Endodermal cell (in vitro differentiated cells): ENCODE data around the gene SMG9. TPM values are rescaled to one million over a fixed set of nuclear protein-coding genes. Genes with fewer than 3 reads are reported as not detected.

Experiments used
- DNase-seq: peaks from one replicate; pipeline ENCODE4 v3.0.0-alpha.2; 2017
- H3K27ac ChIP-seq: 2 replicates; pipeline ENCODE4 v1.5.1; 2013; ENCODE audit warnings: mild to moderate bottlenecking, low read depth, low read length, moderate library complexity
- H3K27me3 ChIP-seq: 2 replicates; pipeline ENCODE4 v1.6.1; 2013; ENCODE audit warnings: mild to moderate bottlenecking, low read length, moderate library complexity; ENCODE audit not compliant: insufficient read depth, control insufficient read depth, poor library complexity, severe bottlenecking
- H3K36me3 ChIP-seq: 2 replicates; pipeline ENCODE4 v1.7.0; 2013; ENCODE audit warnings: mild to moderate bottlenecking, low read length, moderate library complexity; ENCODE audit not compliant: control insufficient read depth, insufficient read depth
- H3K4me1 ChIP-seq: one replicate; pipeline ENCODE4 v1.7.0; 2013; ENCODE audit warnings: low read length; ENCODE audit not compliant: control insufficient read depth, insufficient read depth
- H3K4me3 ChIP-seq: 2 replicates; pipeline ENCODE4 v1.5.1; 2013; ENCODE audit warnings: mild to moderate bottlenecking, low read length, moderate library complexity
- H3K9ac ChIP-seq: 2 replicates; pipeline ENCODE4 v1.6.1; 2013; ENCODE audit warnings: mild to moderate bottlenecking, low read length, moderate library complexity; ENCODE audit not compliant: poor library complexity, severe bottlenecking; ENCODE audit errors: extremely low read depth
- H3K9me3 ChIP-seq: 2 replicates; pipeline ENCODE4 v1.6.1; 2013; ENCODE audit warnings: mild to moderate bottlenecking, low read length, moderate library complexity; ENCODE audit not compliant: control insufficient read depth
- H3K27ac Mint-ChIP-seq: 2 replicates; pipeline ENCODE4 v1.8.0; 2020; ENCODE audit warnings: mixed read lengths
- H3K27me3 Mint-ChIP-seq: 2 replicates; pipeline ENCODE4 v1.8.0; 2021; ENCODE audit warnings: mild to moderate bottlenecking, mixed read lengths; ENCODE audit not compliant: insufficient read depth
- H3K36me3 Mint-ChIP-seq: 2 replicates; pipeline ENCODE4 v1.8.0; 2020; ENCODE audit warnings: low read depth, mixed read lengths
- H3K4me1 Mint-ChIP-seq: 2 replicates; pipeline ENCODE4 v1.8.0; 2020; ENCODE audit warnings: mixed read lengths
- H3K4me3 Mint-ChIP-seq: 2 replicates; pipeline ENCODE4 v1.8.0; 2020; ENCODE audit warnings: mild to moderate bottlenecking, moderate library complexity, mixed read lengths
- H3K9me3 Mint-ChIP-seq: 2 replicates; pipeline ENCODE4 v1.8.0; 2020; ENCODE audit warnings: mild to moderate bottlenecking, mixed read lengths
- WGBS, 2 experiments: methylation state at CpG; one replicate each; pipeline versions ENCODE4 v1.1.5 to v1.1.7; 2013; ENCODE audit warnings: missing lambda C conversion rate in 2 of 2, mixed read lengths in 1 of 2; ENCODE audit not compliant: insufficient coverage in 1 of 2, insufficient read length in 1 of 2; 5-methylcytosine and 5-hydroxymethylcytosine counted together
- total RNA-seq, 2 donors: library from RNA; stranded (reverse); fragmentation: NEBNext Ultra II Directional in 1 of 2; extraction: Animal tissue kit (Norgen Biotek cat#: 25700) in 1 of 2; gene quantifications; 2 replicates in 1 of 2; 3 replicates in 1 of 2; pipeline ENCODE4 v1.2.1, GENCODE V29; 2021
- TF ChIP-seq, protein P1 (sequence below): fragments of 200-600 bp; sonication (generic); conservative IDR thresholded peaks from 2 replicates; pipeline ENCODE4 v1.5.0; 2021; ENCODE audit warnings: antibody characterized with exemption, mild to moderate bottlenecking

SMG9 gene
- total RNA-seq, 2 donors from 2014 or later, result 44.6 to 53.8 TPM

DNA sequence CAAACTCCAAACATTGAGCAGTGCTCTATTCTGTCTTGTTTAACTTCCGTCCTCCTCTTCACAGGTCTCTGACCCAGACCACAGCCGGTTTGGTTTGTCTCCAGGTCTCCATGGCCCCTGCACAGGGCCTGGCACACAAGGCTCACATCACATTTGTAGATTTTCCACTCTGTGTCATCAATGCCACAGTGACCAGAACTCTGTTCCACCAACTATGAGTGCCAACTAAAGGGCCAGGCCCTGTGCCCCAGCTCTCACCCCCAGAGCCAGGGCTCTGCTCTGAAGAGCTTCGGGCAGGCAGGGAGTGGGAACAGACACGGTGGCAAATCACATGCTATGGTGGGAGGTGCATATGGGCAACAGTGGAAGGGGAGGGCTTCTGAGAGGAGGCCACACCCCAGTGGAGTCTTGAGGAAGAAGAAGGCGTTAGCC, 16.0 kb downstream of the SMG9 start:
- no peak overlapping the region for H3K4me3 ChIP-seq
- H3K9ac ChIP-seq, result no peak overlapping the region
- H3K36me3 ChIP-seq, result peaks cover 73% of the 10 kb centered on the region
- Mint-ChIP-seq H3K9me3 (no peaks in the 10 kb centered on the region), H3K4me3 (no peak overlapping the region), H3K36me3 (peaks cover 78% of the 10 kb centered on the region), H3K27me3 (no peaks in the 10 kb centered on the region), H3K4me1 (peaks cover 22% of the 10 kb centered on the region), H3K27ac (peak overlapping the region; percentile 3)
- WGBS, 2 experiments, result 49 to 76% methylated on average over 2 to 5 of the region's 5 CpGs
- no peak overlapping the region for H3K27ac ChIP-seq
- TF ChIP-seq, protein P1, sequence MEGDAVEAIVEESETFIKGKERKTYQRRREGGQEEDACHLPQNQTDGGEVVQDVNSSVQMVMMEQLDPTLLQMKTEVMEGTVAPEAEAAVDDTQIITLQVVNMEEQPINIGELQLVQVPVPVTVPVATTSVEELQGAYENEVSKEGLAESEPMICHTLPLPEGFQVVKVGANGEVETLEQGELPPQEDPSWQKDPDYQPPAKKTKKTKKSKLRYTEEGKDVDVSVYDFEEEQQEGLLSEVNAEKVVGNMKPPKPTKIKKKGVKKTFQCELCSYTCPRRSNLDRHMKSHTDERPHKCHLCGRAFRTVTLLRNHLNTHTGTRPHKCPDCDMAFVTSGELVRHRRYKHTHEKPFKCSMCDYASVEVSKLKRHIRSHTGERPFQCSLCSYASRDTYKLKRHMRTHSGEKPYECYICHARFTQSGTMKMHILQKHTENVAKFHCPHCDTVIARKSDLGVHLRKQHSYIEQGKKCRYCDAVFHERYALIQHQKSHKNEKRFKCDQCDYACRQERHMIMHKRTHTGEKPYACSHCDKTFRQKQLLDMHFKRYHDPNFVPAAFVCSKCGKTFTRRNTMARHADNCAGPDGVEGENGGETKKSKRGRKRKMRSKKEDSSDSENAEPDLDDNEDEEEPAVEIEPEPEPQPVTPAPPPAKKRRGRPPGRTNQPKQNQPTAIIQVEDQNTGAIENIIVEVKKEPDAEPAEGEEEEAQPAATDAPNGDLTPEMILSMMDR, result no peak
- no peaks in the 10 kb centered on the region for H3K27me3 ChIP-seq
- H3K9me3 ChIP-seq, result no peaks in the 10 kb centered on the region
- H3K4me1 ChIP-seq, result peaks cover 15% of the 10 kb centered on the region
- DNase-seq, result peak; percentile 71

- H3K4me3 Mint-ChIP-seq, result no peak overlapping the region
- H3K36me3 Mint-ChIP-seq, result peaks cover 83% of the 10 kb centered on the region
- H3K4me3 ChIP-seq, result no peak overlapping the region
- H3K9ac ChIP-seq, result no peak overlapping the region
- DNase-seq, result no peak
- no peaks in the 10 kb centered on the region for H3K27me3 Mint-ChIP-seq
- H3K9me3 ChIP-seq, result no peaks in the 10 kb centered on the region
- peaks cover 73% of the 10 kb centered on the region for H3K36me3 ChIP-seq
- H3K4me1 ChIP-seq, result peaks cover 15% of the 10 kb centered on the region
- no peak overlapping the region for H3K27ac ChIP-seq
- H3K4me1 Mint-ChIP-seq, result peaks cover 22% of the 10 kb centered on the region
- no peaks in the 10 kb centered on the region for H3K27me3 ChIP-seq
- no peak overlapping the region for H3K27ac Mint-ChIP-seq
- TF ChIP-seq, protein P1, result no peak
- no peaks in the 10 kb centered on the region for H3K9me3 Mint-ChIP-seq
Measured at GRCh38 chr19:43735957-43736356, 18.8 kb downstream of the SMG9 start.

GRCh38 chr19:43735013-43735412, 19.7 kb downstream of the SMG9 start:
- peaks cover 67% of the 10 kb centered on the region for H3K36me3 ChIP-seq
- H3K4me1 Mint-ChIP-seq, result peaks cover 18% of the 10 kb centered on the region
- H3K9me3 Mint-ChIP-seq, result no peaks in the 10 kb centered on the region
- H3K27me3 ChIP-seq, result no peaks in the 10 kb centered on the region
- H3K9ac ChIP-seq, result no peak overlapping the region
- 92 to 94% methylated on average over 5 to 6 of the region's 6 CpGs for WGBS, 2 experiments
- no peaks in the 10 kb centered on the region for H3K9me3 ChIP-seq
- no peaks in the 10 kb centered on the region for H3K27me3 Mint-ChIP-seq
- H3K4me1 ChIP-seq, result peaks cover 13% of the 10 kb centered on the region
- H3K27ac ChIP-seq, result no peak overlapping the region
- TF ChIP-seq, protein P1, result no peak
- DNase-seq, result no peak
- peaks cover 82% of the 10 kb centered on the region for H3K36me3 Mint-ChIP-seq
- H3K4me3 Mint-ChIP-seq, result no peak overlapping the region
- H3K27ac Mint-ChIP-seq, result no peak overlapping the region
- H3K4me3 ChIP-seq, result no peak overlapping the region
